ENCODE data around the gene EVX2. TPM values are rescaled to one million over a fixed set of nuclear protein-coding genes. Genes with fewer than 3 reads are reported as not detected.

EVX2 gene
- total and polyA plus RNA-seq, 2 of the 13 experiments (the other 11 are each of a cell fraction or from before 2014, with no cell fraction given): not detected

DNA sequence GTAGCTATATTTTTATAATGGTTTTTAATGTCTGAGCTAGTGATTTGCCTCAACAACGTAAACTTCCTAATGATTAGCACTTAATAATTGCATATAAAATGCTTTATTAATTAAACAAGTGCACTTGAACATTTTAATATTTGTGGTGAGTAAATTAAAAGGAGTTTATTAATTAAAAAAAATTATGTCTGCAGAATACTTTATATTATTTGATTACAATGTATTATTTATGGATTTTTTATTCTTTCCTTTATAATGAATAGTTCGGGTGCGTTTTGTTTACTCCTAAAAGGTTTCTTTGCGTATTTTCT is 48.0 kb upstream of the EVX2 start:
- no peak overlapping the region for H3K27ac ChIP-seq (ENCODE audit: extremely low read length, insufficient read depth, low read length)
- no peaks in the 10 kb centered on the region for H3K9me3 ChIP-seq (ENCODE audit: low read length)
- H4K20me1 ChIP-seq (ENCODE audit: insufficient read depth, low read length): no peaks in the 10 kb centered on the region
- TF ChIP-seq ZNF577 (CRISPR knock-in tag; IDR thresholded peaks at IDR 0.05; ENCODE audit: borderline replicate concordance, low read depth) (no peak), KLF11 (CRISPR knock-in tag; IDR thresholded peaks at IDR 0.05) (no peak), SATB2 (CRISPR knock-in tag; IDR thresholded peaks at IDR 0.05) (no peak), TSC22D2 (CRISPR knock-in tag; IDR thresholded peaks at IDR 0.05; ENCODE audit: borderline replicate concordance) (no peak), EZH2 (conservative IDR thresholded peaks at IDR 0.05; ENCODE audit: low read depth, low read length) (no peak), KMT2A (CRISPR knock-in tag; IDR thresholded peaks at IDR 0.05) (no peak), ZNF143 (CRISPR knock-in tag; IDR thresholded peaks at IDR 0.05) (no peak), SCMH1 (CRISPR knock-in tag; IDR thresholded peaks at IDR 0.05; ENCODE audit: borderline replicate concordance) (no peak), PRDM10 (CRISPR knock-in tag; IDR thresholded peaks at IDR 0.05; ENCODE audit: low read depth) (no peak), DNMT1 (CRISPR knock-in tag; IDR thresholded peaks at IDR 0.05) (no peak), ZBTB7B (CRISPR knock-in tag; IDR thresholded peaks at IDR 0.05) (no peak), SSRP1 (CRISPR knock-in tag; IDR thresholded peaks at IDR 0.05) (no peak), RXRA (CRISPR knock-in tag; IDR thresholded peaks at IDR 0.05) (no peak), ZNF556 (CRISPR knock-in tag; IDR thresholded peaks at IDR 0.05; ENCODE audit: borderline replicate concordance) (no peak), HES4 (CRISPR knock-in tag; IDR thresholded peaks at IDR 0.05; ENCODE audit: borderline replicate concordance) (no peak), PTBP1 (IDR thresholded peaks at IDR 0.05; ENCODE audit: low read depth, low read length, poor library complexity, severe bottlenecking) (no peak)
- TF ChIP-seq, protein P1, sequence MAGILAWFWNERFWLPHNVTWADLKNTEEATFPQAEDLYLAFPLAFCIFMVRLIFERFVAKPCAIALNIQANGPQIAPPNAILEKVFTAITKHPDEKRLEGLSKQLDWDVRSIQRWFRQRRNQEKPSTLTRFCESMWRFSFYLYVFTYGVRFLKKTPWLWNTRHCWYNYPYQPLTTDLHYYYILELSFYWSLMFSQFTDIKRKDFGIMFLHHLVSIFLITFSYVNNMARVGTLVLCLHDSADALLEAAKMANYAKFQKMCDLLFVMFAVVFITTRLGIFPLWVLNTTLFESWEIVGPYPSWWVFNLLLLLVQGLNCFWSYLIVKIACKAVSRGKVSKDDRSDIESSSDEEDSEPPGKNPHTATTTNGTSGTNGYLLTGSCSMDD (CRISPR knock-in tag; IDR thresholded peaks at IDR 0.05): no peak
- TF ChIP-seq, protein P2, sequence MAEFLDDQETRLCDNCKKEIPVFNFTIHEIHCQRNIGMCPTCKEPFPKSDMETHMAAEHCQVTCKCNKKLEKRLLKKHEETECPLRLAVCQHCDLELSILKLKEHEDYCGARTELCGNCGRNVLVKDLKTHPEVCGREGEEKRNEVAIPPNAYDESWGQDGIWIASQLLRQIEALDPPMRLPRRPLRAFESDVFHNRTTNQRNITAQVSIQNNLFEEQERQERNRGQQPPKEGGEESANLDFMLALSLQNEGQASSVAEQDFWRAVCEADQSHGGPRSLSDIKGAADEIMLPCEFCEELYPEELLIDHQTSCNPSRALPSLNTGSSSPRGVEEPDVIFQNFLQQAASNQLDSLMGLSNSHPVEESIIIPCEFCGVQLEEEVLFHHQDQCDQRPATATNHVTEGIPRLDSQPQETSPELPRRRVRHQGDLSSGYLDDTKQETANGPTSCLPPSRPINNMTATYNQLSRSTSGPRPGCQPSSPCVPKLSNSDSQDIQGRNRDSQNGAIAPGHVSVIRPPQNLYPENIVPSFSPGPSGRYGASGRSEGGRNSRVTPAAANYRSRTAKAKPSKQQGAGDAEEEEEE (CRISPR knock-in tag; IDR thresholded peaks at IDR 0.05; ENCODE audit: borderline replicate concordance): no peak
- 20% methylated on average over 4 of the region's 4 CpGs for WGBS (ENCODE audit: low lambda C conversion rate)
- FAIRE-seq (no peak), ATAC-seq (no peak), DNase-seq (ENCODE audit: low spot score) (no peak)
- no peaks in the 10 kb centered on the region for H3K79me2 ChIP-seq (ENCODE audit: insufficient read depth, low read length)
- H2AFZ ChIP-seq (ENCODE audit: low read length): no peak overlapping the region
- peak overlapping the region; percentile 51 for H3K4me2 ChIP-seq (ENCODE audit: low read depth, low read length)
- H3K36me3 ChIP-seq (replicated peaks in 1 of 2; ENCODE audit: control insufficient read depth in 1 of 2, insufficient read depth in 2 of 2, low read length in 2 of 2): no peaks in the 10 kb centered on the region
- no peak overlapping the region for H3K9ac ChIP-seq (ENCODE audit: insufficient read depth, low read depth, low read length)
- H3K27me3 ChIP-seq (ENCODE audit: control insufficient read depth in 1 of 2, insufficient read depth in 2 of 2, low read length in 2 of 2): peaks cover 12 to 84% of the 10 kb centered on the region in 2 experiments
- POLR2A ChIA-PET: no interaction called here
- H3K4me1 ChIP-seq (ENCODE audit: insufficient read depth, low read length): no peaks in the 10 kb centered on the region
- intact Hi-C loops (cut with micrococcal nuclease; ENCODE audit: unreplicated experiment) (no loop called here), in situ Hi-C loops (cut with HindIII; ENCODE audit: extremely low pct_ligation_motif_present, low pct_unique_long_range_greater_than_20kb) (no loop called here)
- CTCF ChIA-PET (ENCODE audit: low intra/inter-chr PET ratio, low total read pairs): no interaction called here
- no TSS peak for BruUV-seq (replicated peaks)
- 0 out of 6 replicates have a peak overlapping the region, but pooled peaks of 1 of the 3 experiments have one; percentile 8 for H3K4me3 ChIP-seq (replicated peaks in 1 of 3; ENCODE audit: insufficient read depth in 1 of 3, low read depth in 2 of 3, low read length in 3 of 3)

Data from HepG2 (cell line).